ENCODE measurements around the gene HCN1. TPM values are rescaled to one million over a fixed set of nuclear protein-coding genes. Genes with fewer than 3 reads are reported as not detected.

HCN1 gene
- total and polyA plus RNA-seq, 2 of the 8 experiments (the other 6 are each of a cell fraction or from before 2014, with no cell fraction given), result 1.1 to 6.7 TPM

DNA sequence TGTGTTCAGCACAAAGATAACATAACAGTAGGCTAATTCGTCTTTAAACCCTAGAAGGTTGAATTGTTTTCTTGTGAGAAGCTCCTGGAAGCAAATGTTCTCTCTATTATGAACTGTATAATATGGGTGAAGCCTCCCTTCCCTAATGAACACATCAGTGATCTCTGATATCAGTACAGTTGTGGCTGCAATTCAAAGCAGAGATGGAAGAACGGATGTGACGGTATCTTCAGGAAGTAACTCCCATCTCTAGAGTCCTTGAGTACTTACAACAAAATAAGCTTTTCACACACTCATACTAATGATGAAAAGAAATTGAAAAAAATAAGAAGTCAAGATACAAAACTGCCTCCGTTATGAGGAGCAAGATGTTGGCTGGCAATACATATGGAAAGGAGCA is 4.5 kb downstream of the HCN1 start:
- Histone ChIP-seq H3K4me2 (ENCODE audit: insufficient read depth in 1 of 2, low read depth in 2 of 2, low read length in 2 of 2) (no peak overlapping the region), H2AFZ (ENCODE audit: low read length) (no peak overlapping the region), H4K91ac (replicated peaks; ENCODE audit: insufficient read length, low read length) (no peak overlapping the region), H3K27me3 (replicated peaks in 1 of 4; ENCODE audit: control insufficient read depth in 3 of 4, extremely low read depth in 1 of 4, insufficient read depth in 3 of 4, low read length in 3 of 4) (peaks cover 0 to 5% (median 3%) of the 10 kb centered on the region in 4 experiments; a peak in 5 of 7 replicates), H2BK12ac (ENCODE audit: low read depth, low read length) (no peak overlapping the region), H3K14ac (ENCODE audit: insufficient read length) (no peak overlapping the region), H3K18ac (ENCODE audit: extremely low read depth, low read length) (no peak overlapping the region), H3K27ac (ENCODE audit: low read depth, low read length) (no peak overlapping the region), H2AK5ac (ENCODE audit: low read depth, low read length) (no peak overlapping the region), H4K5ac (ENCODE audit: insufficient read length, low read depth, low read length) (no peak overlapping the region), H3K23me2 (ENCODE audit: low read depth, low read length) (peaks cover 7% of the 10 kb centered on the region; the same call in 1 of the 2 replicates), H3K9ac (replicated peaks in 1 of 4; ENCODE audit: extremely low read depth in 1 of 4, low read depth in 3 of 4, low read length in 3 of 4) (no peak overlapping the region), H2BK5ac (ENCODE audit: low read depth, low read length) (no peak overlapping the region), H3K23ac (ENCODE audit: insufficient read length) (no peak overlapping the region), H3K36me3 (ENCODE audit: control insufficient read depth in 2 of 4, insufficient read depth in 4 of 4, low read length in 3 of 4) (no peaks in the 10 kb centered on the region), H4K8ac (ENCODE audit: extremely low read depth, insufficient read depth, low read length) (no peak overlapping the region), H3K56ac (replicated peaks; ENCODE audit: insufficient read length, low read depth, low read length) (no peak overlapping the region), H3K4me3 (ENCODE audit: extremely low read depth in 1 of 4, insufficient read depth in 2 of 4, low read depth in 3 of 4, low read length in 4 of 4) (no peak overlapping the region), H2BK120ac (replicated peaks; ENCODE audit: low read depth, low read length) (no peak overlapping the region), H2BK20ac (ENCODE audit: low read length) (no peak overlapping the region), H3K79me1 (ENCODE audit: low read depth, low read length) (no peaks in the 10 kb centered on the region), H3K4me1 (replicated peaks in 1 of 4; ENCODE audit: control insufficient read depth in 3 of 4, insufficient read depth in 4 of 4, low read length in 3 of 4) (peaks cover 2 to 4% (median 3%) of the 10 kb centered on the region in 4 experiments; a peak in 5 of 7 replicates), H3K4ac (replicated peaks; ENCODE audit: insufficient read length, low read depth, low read length) (no peak overlapping the region), H4K20me1 (replicated peaks in 1 of 2; ENCODE audit: control insufficient read depth in 1 of 2, insufficient read depth in 2 of 2, low read length in 2 of 2) (no peaks in the 10 kb centered on the region), H2BK15ac (ENCODE audit: low read length) (no peak overlapping the region), H3K9me3 (ENCODE audit: insufficient read depth in 2 of 2, low read depth in 1 of 2, low read length in 1 of 2) (no peaks in the 10 kb centered on the region), H3K79me2 (ENCODE audit: control insufficient read depth in 1 of 2, insufficient read depth in 2 of 2, low read length in 2 of 2) (peaks cover 0 to 9% of the 10 kb centered on the region in 2 experiments; a peak in 1 of 4 replicates)
- DNase-seq (ENCODE audit: low read depth in 1 of 2, low spot score in 2 of 2), result no peak
- CTCF ChIA-PET (ENCODE audit: partially characterized antibody), result interaction anchor here (1.1 kb wide), 1 partner anchor 8 kb away, joined by 4 read pairs; no protein-coding TSS in a partner anchor
- WGBS, 2 experiments (ENCODE audit: extremely low coverage in 1 of 2, insufficient coverage in 1 of 2, insufficient read length in 1 of 2, insufficient replicate concordance in 2 of 2, low coverage in 1 of 2, low lambda C conversion rate in 2 of 2, missing lambda C conversion rate in 1 of 2), result 79% methylated on average over 4 of the region's 4 CpGs; no CpG with 5 or more reads in 1 of the 2 experiments
- no peak for FAIRE-seq
- POLR2A ChIA-PET (ENCODE audit: partially characterized antibody), result no interaction called here
- no peak for TF ChIP-seq FOSL1 (IDR thresholded peaks at IDR 0.05; ENCODE audit: insufficient read depth, low read depth, low read length)
- TF ChIP-seq SIRT6 (IDR thresholded peaks at IDR 0.05; ENCODE audit: low read length), result no peak
- TF ChIP-seq CEBPB (IDR thresholded peaks at IDR 0.05; ENCODE audit: low read depth, low read length), result no peak
- TF ChIP-seq TCF12 (IDR thresholded peaks at IDR 0.05; ENCODE audit: low read depth, low read length), result no peak
- no peak for TF ChIP-seq NANOG (IDR thresholded peaks at IDR 0.05; ENCODE audit: insufficient read depth, low read depth, low read length, poor library complexity, severe bottlenecking)
- no peak for TF ChIP-seq SIX5 (IDR thresholded peaks at IDR 0.05; ENCODE audit: low read depth, low read length)
- no peak for TF ChIP-seq SP2 (IDR thresholded peaks at IDR 0.05; ENCODE audit: low read length)
- TF ChIP-seq TAF1 (IDR thresholded peaks at IDR 0.05; ENCODE audit: low read depth, low read length), result no peak
- TF ChIP-seq CHD2 (IDR thresholded peaks at IDR 0.05; ENCODE audit: low read length), result no peak
- no peak for TF ChIP-seq CTCF (IDR thresholded peaks at IDR 0.05; ENCODE audit: control extremely low read depth in 1 of 3, insufficient read depth in 1 of 3, low read depth in 1 of 3, low read length in 3 of 3)
- TF ChIP-seq PHF8 (conservative IDR thresholded peaks at IDR 0.05; ENCODE audit: low read depth, low read length), result no peak
- TF ChIP-seq SP1 (IDR thresholded peaks at IDR 0.05; ENCODE audit: low read depth, low read length), result no peak
- TF ChIP-seq MAFK (IDR thresholded peaks at IDR 0.05; ENCODE audit: low read depth, low read length), result no peak

All from H1 (cell line).